Caco-2 (cell line): ENCODE results near the gene NKD1. TPM values are rescaled to one million over a fixed set of nuclear protein-coding genes. Genes with fewer than 3 reads are reported as not detected.

Experiments
- BruUV-seq: library from RNA; stranded (reverse); fragments of 400-500 nt; replicated peaks from 2 replicates; lab custom pipeline; 2021; lab: Mats Ljungman, UMichigan
- CTCF ChIA-PET: fragments of 300-600 bp; sonication (Branson Sonifier 250); formaldehyde crosslinking; loops from one replicate; lab custom pipeline; 2022; ENCODE audit warnings: antibody characterized with exemption; lab: Charles Lee
- POLR2A ChIA-PET: fragments of 300-600 bp; sonication (Branson Sonifier 250); formaldehyde crosslinking; loops from one replicate; lab custom pipeline; 2022; ENCODE audit warnings: antibody characterized with exemption; lab: Charles Lee
- DNase-seq, 2 experiments: peaks; one replicate each; pipeline versions ENCODE4 v3.0.0 to v3.0.0-alpha.2; 2020 to 2022
- H3K27me3 ChIP-seq: replicated peaks from 2 replicates; pipeline ENCODE4 v1.6.0; 2011; ENCODE audit warnings: low read length; ENCODE audit not compliant: control insufficient read depth, insufficient read depth
- H3K36me3 ChIP-seq: 2 replicates; pipeline ENCODE4 v1.5.1; 2011; ENCODE audit warnings: low read length; ENCODE audit not compliant: control insufficient read depth, insufficient read depth
- H3K4me1 ChIP-seq: fragments of 250-450 bp; sonication (Bioruptor Pico); 2 replicates; pipeline ENCODE4 v1.5.1; 2020; ENCODE audit warnings: mild to moderate bottlenecking
- H3K4me3 ChIP-seq: 2 replicates; pipeline ENCODE4 v1.5.1; 2011; ENCODE audit warnings: low read depth, mild to moderate bottlenecking, control low read depth, low read length
- H3K9me3 ChIP-seq: fragments of 250-450 bp; sonication (Bioruptor Pico); 2 replicates; pipeline ENCODE4 v1.5.1; 2020; ENCODE audit warnings: mild to moderate bottlenecking, moderate library complexity
- H3K27ac Mint-ChIP-seq: one replicate; pipeline ENCODE4 v1.8.0; 2022; ENCODE audit warnings: mixed read lengths; ENCODE audit not compliant: unreplicated experiment
- H3K27me3 Mint-ChIP-seq: one replicate; pipeline ENCODE4 v1.8.0; 2022; ENCODE audit warnings: mixed read lengths; ENCODE audit not compliant: insufficient read depth, unreplicated experiment
- H3K36me3 Mint-ChIP-seq: one replicate; pipeline ENCODE4 v1.8.0; 2022; ENCODE audit warnings: mild to moderate bottlenecking, mixed read lengths; ENCODE audit not compliant: insufficient read depth, unreplicated experiment
- H3K4me1 Mint-ChIP-seq: one replicate; pipeline ENCODE4 v1.8.0; 2022; ENCODE audit warnings: low read depth, mixed read lengths; ENCODE audit not compliant: unreplicated experiment
- H3K4me3 Mint-ChIP-seq: one replicate; pipeline ENCODE4 v1.8.0; 2022; ENCODE audit warnings: mild to moderate bottlenecking, moderate library complexity, mixed read lengths; ENCODE audit not compliant: unreplicated experiment
- H3K9me3 Mint-ChIP-seq: one replicate; pipeline ENCODE4 v1.8.0; 2022; ENCODE audit warnings: mixed read lengths; ENCODE audit not compliant: unreplicated experiment
- intact Hi-C: fragments of 100-400 bp; cut with micrococcal nuclease; formaldehyde crosslinking; loops from one replicate; pipeline ENCODE4 v1.10.0; 2022; ENCODE audit not compliant: unreplicated experiment
- total RNA-seq: library from RNA; stranded (reverse); gene quantifications from 2 replicates; pipeline ENCODE4 v1.2.3, GENCODE V29; 2022
- TF ChIP-seq, protein P1 (sequence below), 2 experiments: fragments of 200-600 bp in 1 of 2; IDR thresholded peaks; 1 replicate in 1 of 2; 2 replicates in 1 of 2; pipeline versions ENCODE4 v1.5.1 to v1.8.0; 2011 to 2022; ENCODE audit warnings: antibody characterized with exemption in 1 of 2, control low read depth in 1 of 2, inconsistent platforms in 1 of 2, low read depth in 1 of 2, low read length in 1 of 2, mild to moderate bottlenecking in 1 of 2, moderate library complexity in 1 of 2; ENCODE audit not compliant: insufficient read depth in 1 of 2, severe bottlenecking in 1 of 2, unreplicated experiment in 1 of 2

NKD1 gene
- total RNA-seq, 1 experiment from 2014 or later, result 54.9 TPM

GRCh38 chr16:50567651-50568050, 19.5 kb downstream of the NKD1 start:
- CTCF ChIA-PET, result no interaction called here

GRCh38 chr16:50568187-50568815, 20.1 kb downstream of the NKD1 start:
- Mint-ChIP-seq H3K36me3 (peaks cover 31% of the 10 kb centered on the region), H3K27me3 (no peaks in the 10 kb centered on the region), H3K27ac (no peak overlapping the region), H3K9me3 (no peaks in the 10 kb centered on the region), H3K4me3 (no peak overlapping the region), H3K4me1 (no peaks in the 10 kb centered on the region)
- H3K9me3 ChIP-seq, result no peaks in the 10 kb centered on the region
- H3K27me3 ChIP-seq, result no peaks in the 10 kb centered on the region
- POLR2A ChIA-PET, result interaction anchor here (0.5 kb wide), 1 partner anchor 20 kb away, joined by 9 read pairs; no protein-coding TSS in a partner anchor
- H3K36me3 ChIP-seq, result no peaks in the 10 kb centered on the region; the same call in 1 of the 2 replicates
- no peak for DNase-seq
- no peaks in the 10 kb centered on the region for H3K4me1 ChIP-seq
- CTCF ChIA-PET, result no interaction called here
- no TSS peak for BruUV-seq
- TF ChIP-seq, protein P1, sequence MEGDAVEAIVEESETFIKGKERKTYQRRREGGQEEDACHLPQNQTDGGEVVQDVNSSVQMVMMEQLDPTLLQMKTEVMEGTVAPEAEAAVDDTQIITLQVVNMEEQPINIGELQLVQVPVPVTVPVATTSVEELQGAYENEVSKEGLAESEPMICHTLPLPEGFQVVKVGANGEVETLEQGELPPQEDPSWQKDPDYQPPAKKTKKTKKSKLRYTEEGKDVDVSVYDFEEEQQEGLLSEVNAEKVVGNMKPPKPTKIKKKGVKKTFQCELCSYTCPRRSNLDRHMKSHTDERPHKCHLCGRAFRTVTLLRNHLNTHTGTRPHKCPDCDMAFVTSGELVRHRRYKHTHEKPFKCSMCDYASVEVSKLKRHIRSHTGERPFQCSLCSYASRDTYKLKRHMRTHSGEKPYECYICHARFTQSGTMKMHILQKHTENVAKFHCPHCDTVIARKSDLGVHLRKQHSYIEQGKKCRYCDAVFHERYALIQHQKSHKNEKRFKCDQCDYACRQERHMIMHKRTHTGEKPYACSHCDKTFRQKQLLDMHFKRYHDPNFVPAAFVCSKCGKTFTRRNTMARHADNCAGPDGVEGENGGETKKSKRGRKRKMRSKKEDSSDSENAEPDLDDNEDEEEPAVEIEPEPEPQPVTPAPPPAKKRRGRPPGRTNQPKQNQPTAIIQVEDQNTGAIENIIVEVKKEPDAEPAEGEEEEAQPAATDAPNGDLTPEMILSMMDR (IDR thresholded peaks at IDR 0.05; ENCODE audit: insufficient read depth in 1 of 2, low read depth in 1 of 2, low read length in 1 of 2, severe bottlenecking in 1 of 2, unreplicated experiment in 1 of 2), result no peak
- H3K4me3 ChIP-seq, result no peak overlapping the region
- intact Hi-C loops, result no loop called here

More at GRCh38 chr16:50567651-50568050, 19.5 kb downstream of the NKD1 start:
- H3K36me3 ChIP-seq, result no peaks in the 10 kb centered on the region; the same call in 1 of the 2 replicates
- POLR2A ChIA-PET, result interaction anchor here (0.5 kb wide), 1 partner anchor 20 kb away, joined by 9 read pairs; no protein-coding TSS in a partner anchor
- H3K9me3 ChIP-seq, result no peaks in the 10 kb centered on the region
- no peak overlapping the region for H3K4me3 ChIP-seq
- BruUV-seq, result no TSS peak
- Mint-ChIP-seq H3K36me3 (peaks cover 31% of the 10 kb centered on the region), H3K27ac (no peak overlapping the region), H3K27me3 (no peaks in the 10 kb centered on the region), H3K4me3 (no peak overlapping the region), H3K9me3 (no peaks in the 10 kb centered on the region), H3K4me1 (no peaks in the 10 kb centered on the region)
- intact Hi-C loops, result no loop called here
- DNase-seq, result no peak
- H3K4me1 ChIP-seq, result no peaks in the 10 kb centered on the region
- H3K27me3 ChIP-seq, result no peaks in the 10 kb centered on the region
- TF ChIP-seq, protein P1 (IDR thresholded peaks at IDR 0.05; ENCODE audit: insufficient read depth in 1 of 2, low read depth in 1 of 2, low read length in 1 of 2, severe bottlenecking in 1 of 2, unreplicated experiment in 1 of 2), result no peak

- Histone ChIP-seq H3K4me3 (no peak overlapping the region), H3K36me3 (no peaks in the 10 kb centered on the region; the same call in none of the 2 replicates), H3K27me3 (no peaks in the 10 kb centered on the region), H3K4me1 (no peaks in the 10 kb centered on the region), H3K9me3 (no peaks in the 10 kb centered on the region)
- H3K27me3 Mint-ChIP-seq, result no peaks in the 10 kb centered on the region
- no peak overlapping the region for H3K27ac Mint-ChIP-seq
- no peaks in the 10 kb centered on the region for H3K9me3 Mint-ChIP-seq
- TF ChIP-seq, protein P1 (IDR thresholded peaks at IDR 0.05; ENCODE audit: insufficient read depth in 1 of 2, low read depth in 1 of 2, low read length in 1 of 2, severe bottlenecking in 1 of 2, unreplicated experiment in 1 of 2), result no peak
- ChIA-PET POLR2A (no interaction called here), CTCF (no interaction called here)
- BruUV-seq, result no TSS peak
- no peaks in the 10 kb centered on the region for H3K4me1 Mint-ChIP-seq
- H3K4me3 Mint-ChIP-seq, result no peak overlapping the region
- intact Hi-C loops, result no loop called here
- H3K36me3 Mint-ChIP-seq, result peaks cover 31% of the 10 kb centered on the region
- DNase-seq, result no peak
Observed at GRCh38 chr16:50570354-50570753, 22.2 kb downstream of the NKD1 start.
